Fibroblast of pulmonary artery (primary cell): ENCODE measurements around the gene SLC39A9.

ENCODE experiments used
- DNase-seq: peaks from one replicate; pipeline ENCODE4 v3.0.0-alpha.2; 2010; ENCODE audit warnings: low read depth
- H3K4me3 ChIP-seq: replicated peaks from 2 replicates; pipeline ENCODE4 v1.5.1; 2011; ENCODE audit warnings: low read depth, mild to moderate bottlenecking, control low read depth, low read length, moderate library complexity
- CTCF ChIP-seq: IDR thresholded peaks from 2 replicates; pipeline ENCODE4 v1.5.1; 2011; ENCODE audit warnings: mild to moderate bottlenecking, control low read depth, low read length, inconsistent platforms; ENCODE audit errors: missing control alignments

Gene SLC39A9

GRCh38 chr14:69423279-69423678, 24.8 kb downstream of the SLC39A9 start:
- peak; percentile 16 for DNase-seq
- no peak overlapping the region for H3K4me3 ChIP-seq
- TF ChIP-seq CTCF, result no peak

GRCh38 chr14:69424149-69424923, 25.8 kb downstream of the SLC39A9 start:
- no peak for DNase-seq
- H3K4me3 ChIP-seq, result no peak overlapping the region
- TF ChIP-seq CTCF, result no peak

- no peak overlapping the region for H3K4me3 ChIP-seq
- TF ChIP-seq CTCF, result no peak
Observed at GRCh38 chr14:69427596-69427995, 29.1 kb downstream of the SLC39A9 start.

GRCh38 chr14:69428289-69428998, 30.0 kb downstream of the SLC39A9 start:
- DNase-seq, result no peak
- H3K4me3 ChIP-seq, result no peak overlapping the region
- no peak for TF ChIP-seq CTCF

More at GRCh38 chr14:69427596-69427995, 29.1 kb downstream of the SLC39A9 start:
- DNase-seq, result no peak

GRCh38 chr14:69429643-69430042, 31.2 kb downstream of the SLC39A9 start:
- H3K4me3 ChIP-seq, result no peak overlapping the region
- no peak for TF ChIP-seq CTCF

GRCh38 chr14:69430306-69430939, 31.9 kb downstream of the SLC39A9 start:
- DNase-seq, result no peak
- no peak for TF ChIP-seq CTCF
- no peak overlapping the region for H3K4me3 ChIP-seq

More at GRCh38 chr14:69429643-69430042, 31.2 kb downstream of the SLC39A9 start:
- no peak for DNase-seq
